GM12872 (cell line): ENCODE results near the gene RAPH1.

Experiments used
- CTCF ChIP-seq: IDR thresholded peaks from 3 replicates; pipeline ENCODE4 v1.5.1; 2011; ENCODE audit warnings: low read depth, mild to moderate bottlenecking, low read length, moderate library complexity; ENCODE audit not compliant: insufficient read depth

The RAPH1 gene

GRCh38 chr2:203395858-203396257, 139.2 kb downstream of the RAPH1 start:
- TF ChIP-seq CTCF, result no peak

DNA sequence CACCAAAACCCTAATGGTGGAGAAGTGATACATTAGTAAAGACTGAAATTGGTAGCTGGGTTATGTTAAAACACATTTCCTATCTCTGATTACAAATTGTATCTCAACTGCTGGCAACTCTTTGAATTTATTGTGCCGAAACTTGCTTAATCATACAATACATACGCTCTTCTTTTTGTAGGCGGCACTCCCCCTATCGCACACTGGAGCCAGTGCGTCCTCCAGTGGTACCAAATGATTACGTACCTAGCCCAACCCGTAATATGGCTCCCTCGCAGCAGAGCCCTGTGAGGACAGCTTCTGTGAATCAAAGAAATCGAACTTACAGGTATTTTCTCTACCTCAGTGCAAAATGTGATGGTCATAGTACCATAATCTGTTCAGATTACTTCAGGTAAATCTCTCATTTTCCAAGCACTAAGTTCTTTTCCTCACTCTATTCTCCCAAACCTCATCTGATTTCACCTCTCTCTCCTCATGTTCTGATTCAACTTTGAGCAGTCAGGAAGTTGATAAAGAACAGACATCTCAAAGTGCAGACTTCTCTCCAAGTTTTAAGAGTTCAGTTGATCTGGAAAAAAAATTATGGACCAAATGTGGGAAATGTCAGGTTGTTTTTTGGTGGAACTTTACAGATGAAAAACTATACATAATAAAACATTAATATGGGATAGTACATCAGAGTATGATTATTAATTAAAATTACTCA, 140.4 kb downstream of the RAPH1 start:
- TF ChIP-seq CTCF, result no peak

DNA sequence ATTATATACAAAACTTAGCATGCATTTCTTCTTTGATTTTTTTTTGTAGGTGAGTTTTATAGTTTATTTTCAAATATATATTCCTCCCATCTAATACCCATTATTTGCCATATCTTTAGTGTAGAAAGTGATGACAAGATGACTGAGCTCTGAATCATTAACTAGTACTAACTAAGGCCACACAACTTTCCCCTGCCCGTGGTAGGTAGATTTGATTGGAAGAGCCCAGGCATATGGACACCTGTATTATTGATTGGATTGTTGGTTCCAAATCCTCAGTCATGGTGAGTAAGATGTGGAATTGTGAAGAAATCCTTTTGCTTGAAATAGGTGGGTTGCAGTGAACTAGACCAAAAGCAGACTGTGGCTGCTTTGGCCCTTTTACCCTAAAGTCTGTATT, 152.1 kb downstream of the RAPH1 start:
- TF ChIP-seq CTCF, result no peak

DNA sequence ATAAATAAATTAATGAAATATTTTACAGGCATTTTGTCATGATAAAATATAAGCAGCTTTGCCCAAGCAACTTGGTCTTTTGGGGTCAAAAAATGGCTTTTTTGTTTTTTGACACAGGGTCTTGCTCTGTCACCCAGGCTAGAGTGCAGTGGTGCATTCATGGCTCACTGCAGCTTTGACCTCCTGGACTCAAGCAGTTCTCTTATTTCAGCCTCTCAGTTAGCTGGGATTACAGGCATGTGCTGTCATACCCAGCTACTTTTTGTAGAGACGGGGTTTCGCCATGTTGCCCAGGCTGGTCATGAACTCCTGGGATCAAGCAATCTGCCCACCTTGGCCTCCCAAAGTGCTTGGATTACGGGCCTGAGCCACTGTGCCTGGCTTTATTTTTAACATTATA, 155.9 kb downstream of the RAPH1 start:
- TF ChIP-seq CTCF, result no peak

DNA sequence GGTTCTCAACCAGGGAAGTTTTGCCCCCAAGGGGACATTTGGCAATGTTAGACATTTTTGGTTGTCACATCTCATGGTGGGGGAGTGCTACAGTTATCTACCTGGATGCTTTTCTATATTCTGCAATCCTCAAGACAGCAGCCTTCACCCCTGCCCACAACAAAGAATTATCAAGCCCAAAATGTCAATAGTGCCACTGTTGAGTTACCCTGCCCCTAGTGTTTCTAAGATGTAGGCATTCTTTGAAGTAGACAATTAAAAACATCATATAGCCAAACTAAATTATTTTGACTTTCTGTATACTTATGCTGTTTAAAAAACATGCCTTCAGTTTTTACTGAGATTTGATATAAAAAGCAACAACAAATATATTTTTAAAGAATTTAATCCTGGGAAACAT, 158.9 kb downstream of the RAPH1 start:
- TF ChIP-seq CTCF, result no peak

GRCh38 chr2:203366639-203367466, 168.2 kb downstream of the RAPH1 start:
- TF ChIP-seq CTCF, result no peak

DNA sequence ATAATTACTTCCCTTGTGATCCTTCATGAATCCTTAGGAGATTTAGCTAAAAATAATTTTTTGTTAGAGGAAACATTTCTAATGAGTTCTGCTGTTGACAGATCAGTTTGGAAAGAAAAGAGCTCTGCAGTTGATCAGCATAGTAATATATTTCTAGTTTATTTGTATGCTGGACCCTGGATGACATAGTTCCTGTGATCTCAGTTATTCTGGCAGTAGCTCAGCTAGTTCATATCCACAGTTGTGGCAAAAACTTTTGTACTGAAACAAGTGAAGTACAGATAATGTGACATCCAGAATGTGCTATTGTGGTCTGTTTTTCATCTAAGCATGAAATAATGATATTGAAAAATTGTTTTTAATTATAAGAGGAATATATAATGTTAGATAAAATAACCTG, 173.2 kb downstream of the RAPH1 start:
- no peak for TF ChIP-seq CTCF
